GM12801 (cell line): ENCODE results near the gene CYTL1.

Experiments used
- CTCF ChIP-seq: IDR thresholded peaks from one replicate; pipeline ENCODE4 v1.5.1; 2011; ENCODE audit warnings: control low read depth; ENCODE audit not compliant: insufficient read length; ENCODE audit errors: extremely low read depth

The CYTL1 gene

GRCh38 chr4:5010984-5011383 lies 8.3 kb downstream of the CYTL1 start:
- TF ChIP-seq CTCF: no peak

GRCh38 chr4:5009796-5010195 lies 9.5 kb downstream of the CYTL1 start:
- TF ChIP-seq CTCF: no peak

GRCh38 chr4:5004496-5004895 lies 14.8 kb downstream of the CYTL1 start:
- TF ChIP-seq CTCF: no peak

- TF ChIP-seq CTCF: no peak
Observed at GRCh38 chr4:5003918-5004317, 15.3 kb downstream of the CYTL1 start.

GRCh38 chr4:5003372-5003857 lies 15.8 kb downstream of the CYTL1 start:
- TF ChIP-seq CTCF: no peak

GRCh38 chr4:4995908-4996265 lies 23.4 kb downstream of the CYTL1 start:
- no peak for TF ChIP-seq CTCF

- peak; percentile 5 for TF ChIP-seq CTCF
Observed at GRCh38 chr4:4995103-4995907, 24.0 kb downstream of the CYTL1 start.
